Hematopoietic multipotent progenitor cell (in vitro differentiated cells): Measurements from ENCODE around the gene CEACAM19. TPM values are rescaled to one million over a fixed set of nuclear protein-coding genes. Genes with fewer than 3 reads are reported as not detected.

Source experiments
- small RNA-seq: library from RNA; depleted of rRNA; stranded (forward); fragments of <200 nt; gene quantifications from one replicate; pipeline ENCODE3, GENCODE V24; 2012
- total RNA-seq: library from RNA; depleted of rRNA; stranded (reverse); fragments of >200 nt; gene quantifications from one replicate; pipeline ENCODE4 v1.2.3, GENCODE V29; 2012

CEACAM19 gene
- total RNA-seq, 1 donor, result 1.6 TPM

Small RNA genes within 50 kb of the gene (small RNA-seq; reads per million reads assigned to genes)
- gene RF00285, result not detected

Other genes with a start within 250 kb of the CEACAM19 start
- gene ZNF229, start 223.0 kb upstream of the CEACAM19 start, total RNA-seq, result 4.0 TPM
- gene ZNF180, start 171.0 kb upstream of the CEACAM19 start, total RNA-seq, result 18.9 TPM
- gene CEACAM20, start 141.8 kb upstream of the CEACAM19 start, total RNA-seq, result not detected
- not detected for gene IGSF23, start 57.9 kb upstream of the CEACAM19 start, total RNA-seq
- 29.9 TPM for gene PVR, start 27.6 kb upstream of the CEACAM19 start, total RNA-seq
- not detected for gene CEACAM16, start 27.7 kb downstream of the CEACAM19 start, total RNA-seq
- gene BCL3, start 77.2 kb downstream of the CEACAM19 start, total RNA-seq, result 31.0 TPM
- gene CBLC, start 106.4 kb downstream of the CEACAM19 start, total RNA-seq, result 0.54 TPM
- gene BCAM, start 137.6 kb downstream of the CEACAM19 start, total RNA-seq, result 8.6 TPM
- gene NECTIN2, start 174.8 kb downstream of the CEACAM19 start, total RNA-seq, result 79.4 TPM
- 57.6 TPM for gene TOMM40, start 219.8 kb downstream of the CEACAM19 start, total RNA-seq
- 6.2 TPM for gene APOE, start 234.3 kb downstream of the CEACAM19 start, total RNA-seq
- gene APOC1, start 243.1 kb downstream of the CEACAM19 start, total RNA-seq, result 3.0 TPM